Prostate gland (tissue), 2 donors: Measurements from ENCODE around the gene MTARC2.

Experiments
- POLR2A ChIP-seq: fragments of 450-650 bp; IDR thresholded peaks from one replicate; pipeline ENCODE4 v1.6.1; 2016; ENCODE audit warnings: antibody characterized with exemption, mild to moderate bottlenecking
- POLR2AphosphoS5 ChIP-seq: sonication (generic); formaldehyde crosslinking; IDR thresholded peaks from one replicate; pipeline ENCODE4 v1.6.1; 2017; ENCODE audit warnings: antibody characterized with exemption
- TF ChIP-seq, protein P1 (sequence below), 4 experiments: fragments of 200-600 bp in 2 of 4; fragments of 450-650 bp in 2 of 4; sonication (generic) in 2 of 4; IDR thresholded peaks; 1 replicate in 3 of 4; 2 replicates in 1 of 4; pipeline ENCODE4 v1.5.1; 2016 to 2019; ENCODE audit warnings: antibody characterized with exemption in 4 of 4, mild to moderate bottlenecking in 2 of 4, moderate library complexity in 2 of 4

- TF ChIP-seq, protein P1, sequence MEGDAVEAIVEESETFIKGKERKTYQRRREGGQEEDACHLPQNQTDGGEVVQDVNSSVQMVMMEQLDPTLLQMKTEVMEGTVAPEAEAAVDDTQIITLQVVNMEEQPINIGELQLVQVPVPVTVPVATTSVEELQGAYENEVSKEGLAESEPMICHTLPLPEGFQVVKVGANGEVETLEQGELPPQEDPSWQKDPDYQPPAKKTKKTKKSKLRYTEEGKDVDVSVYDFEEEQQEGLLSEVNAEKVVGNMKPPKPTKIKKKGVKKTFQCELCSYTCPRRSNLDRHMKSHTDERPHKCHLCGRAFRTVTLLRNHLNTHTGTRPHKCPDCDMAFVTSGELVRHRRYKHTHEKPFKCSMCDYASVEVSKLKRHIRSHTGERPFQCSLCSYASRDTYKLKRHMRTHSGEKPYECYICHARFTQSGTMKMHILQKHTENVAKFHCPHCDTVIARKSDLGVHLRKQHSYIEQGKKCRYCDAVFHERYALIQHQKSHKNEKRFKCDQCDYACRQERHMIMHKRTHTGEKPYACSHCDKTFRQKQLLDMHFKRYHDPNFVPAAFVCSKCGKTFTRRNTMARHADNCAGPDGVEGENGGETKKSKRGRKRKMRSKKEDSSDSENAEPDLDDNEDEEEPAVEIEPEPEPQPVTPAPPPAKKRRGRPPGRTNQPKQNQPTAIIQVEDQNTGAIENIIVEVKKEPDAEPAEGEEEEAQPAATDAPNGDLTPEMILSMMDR (IDR thresholded peaks at IDR 0.05) = no peak
- TF ChIP-seq POLR2A (no peak), POLR2AphosphoS5 (no peak)
Measured at GRCh38 chr1:220702733-220703270, 45.3 kb upstream of the MTARC2 start.
